Left hindlimb (tissue), 1 donor: ENCODE measurements around the gene DLGAP1.

Experiments used
- DNase-seq: peaks from one replicate; pipeline ENCODE4 v3.0.0-alpha.2; 2018

DLGAP1 gene

GRCh38 chr18:3983351-3983969 is 471.6 kb downstream of the DLGAP1 start:
- no peak for DNase-seq

- no peak for DNase-seq
These were observed 472.6 kb downstream of the DLGAP1 start for GRCh38 chr18:3982541-3982940.

GRCh38 chr18:3979024-3979423 is 476.1 kb downstream of the DLGAP1 start:
- DNase-seq: no peak

- no peak for DNase-seq
These were observed 481.8 kb downstream of the DLGAP1 start for GRCh38 chr18:3973191-3973850.

GRCh38 chr18:3972291-3972930 is 482.7 kb downstream of the DLGAP1 start:
- DNase-seq: no peak

DNA sequence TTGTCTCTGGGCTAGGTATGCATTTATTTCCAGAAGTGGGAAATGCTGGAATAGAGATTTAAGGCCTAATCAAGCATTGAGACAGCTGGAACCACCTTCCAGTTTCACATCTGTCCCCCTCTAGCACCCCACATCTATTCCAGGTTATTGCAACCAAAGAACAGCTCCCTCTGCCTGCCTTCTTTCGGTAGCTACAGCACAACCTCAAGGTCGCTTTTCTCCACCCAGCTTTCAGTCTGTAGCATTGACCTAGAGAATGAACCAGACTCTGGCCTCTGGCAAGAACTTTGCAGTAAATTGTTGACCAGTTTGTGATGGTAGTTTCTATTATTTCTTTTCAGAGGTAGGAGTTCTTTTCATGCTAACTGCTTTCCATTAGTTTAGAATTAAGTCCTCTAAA is 484.2 kb downstream of the DLGAP1 start:
- DNase-seq: no peak

DNA sequence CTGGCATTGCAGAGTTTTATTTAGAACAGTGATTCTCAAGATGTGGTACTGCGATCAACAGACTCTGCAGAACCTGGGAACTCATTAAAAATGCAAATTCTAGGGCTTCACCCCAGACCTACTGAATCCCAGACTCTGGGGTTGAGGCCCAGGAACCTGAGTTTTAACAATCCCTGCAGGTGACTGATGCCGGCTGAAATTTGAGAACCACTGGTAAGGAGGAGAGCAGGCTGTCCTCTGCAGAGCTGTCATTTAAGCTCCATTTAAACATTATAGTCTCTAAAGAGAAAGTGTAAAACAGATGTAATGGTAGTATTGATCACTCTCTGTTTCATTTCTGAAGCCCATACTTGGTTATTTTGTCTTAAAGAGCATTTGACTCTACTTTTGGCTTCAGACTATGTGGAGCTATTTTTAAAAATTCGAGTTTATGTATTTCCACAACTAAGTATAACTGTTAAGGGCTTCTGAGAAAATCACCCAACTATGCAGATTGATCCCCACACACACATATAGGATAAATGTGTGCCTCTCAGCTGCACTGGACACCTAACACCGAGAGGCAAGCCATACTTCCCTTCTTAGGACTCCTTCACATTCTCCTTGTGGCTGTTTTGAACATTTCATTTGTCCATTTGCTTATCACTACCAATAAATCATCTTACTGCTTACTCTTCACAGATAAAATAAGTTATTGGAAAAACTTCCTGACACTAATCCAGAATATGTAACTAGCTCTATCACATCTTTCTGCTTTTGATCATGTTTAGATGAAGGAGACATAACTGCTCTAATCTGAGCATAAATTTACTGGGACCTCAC is 487.5 kb downstream of the DLGAP1 start:
- DNase-seq: no peak

- DNase-seq: no peak
These were observed 488.3 kb downstream of the DLGAP1 start for GRCh38 chr18:3966642-3967358.

DNA sequence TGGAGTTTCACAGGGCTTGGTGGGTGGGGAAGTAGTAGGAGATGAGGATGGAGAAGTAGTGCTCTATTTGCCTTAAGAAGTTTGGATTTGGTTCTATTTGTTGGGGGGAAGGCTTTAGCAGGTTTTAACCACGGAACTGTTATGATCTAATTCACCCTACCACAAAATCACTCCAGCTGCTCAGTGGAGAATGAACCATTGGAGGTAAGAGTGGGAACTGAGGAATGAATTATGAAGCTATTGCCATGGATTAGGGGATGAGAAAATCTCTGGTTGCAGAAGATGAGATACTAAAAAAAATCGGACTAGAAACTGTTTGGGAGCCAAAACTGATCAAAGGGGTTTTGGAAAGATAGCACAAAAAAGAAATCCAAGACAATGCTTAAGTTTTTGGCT is 488.9 kb downstream of the DLGAP1 start:
- no peak for DNase-seq

DNA sequence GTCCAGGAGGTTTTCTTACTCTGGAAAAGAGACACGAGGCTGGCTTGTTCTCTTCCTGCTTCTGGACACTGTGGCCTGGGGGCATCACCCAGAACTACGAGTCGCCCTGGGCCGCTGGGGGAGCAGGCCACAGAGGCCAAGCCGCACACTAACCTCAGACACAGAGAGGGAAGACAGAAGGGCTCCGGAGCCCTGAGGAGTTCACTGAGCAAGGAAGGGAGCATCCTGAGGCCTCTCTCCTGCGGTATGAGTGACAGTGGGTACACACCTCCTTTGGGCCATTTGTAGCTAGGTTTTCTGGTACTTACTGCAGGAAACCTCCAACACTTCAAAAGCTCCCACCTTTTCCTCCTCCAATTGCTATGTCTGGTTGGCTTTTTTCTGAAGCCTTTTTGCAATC is 494.1 kb downstream of the DLGAP1 start:
- no peak for DNase-seq

- DNase-seq: no peak
These were observed 495.0 kb downstream of the DLGAP1 start for GRCh38 chr18:3960142-3960541.

- DNase-seq: no peak
These were observed 503.1 kb downstream of the DLGAP1 start for GRCh38 chr18:3952031-3952430.

GRCh38 chr18:3950668-3951404 is 504.3 kb downstream of the DLGAP1 start:
- no peak for DNase-seq

DNA sequence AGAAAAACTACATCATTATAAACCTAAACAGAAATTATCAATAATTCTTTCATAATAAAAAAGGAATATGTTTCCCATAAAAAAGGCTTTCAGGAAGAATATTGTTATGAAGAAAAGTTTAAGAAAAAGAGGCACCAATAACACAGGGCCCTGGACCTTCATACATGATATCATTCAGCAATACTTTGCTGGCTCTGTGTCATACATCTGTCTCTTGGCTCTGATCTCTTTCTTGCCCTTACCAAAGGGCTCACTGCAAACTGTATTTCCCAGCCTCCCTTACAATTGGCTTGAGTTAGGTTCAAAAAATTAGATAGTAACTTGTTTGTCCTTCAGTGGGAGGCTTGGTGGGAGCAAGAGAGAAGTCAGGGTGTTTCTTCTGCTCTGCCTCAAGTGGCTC is 506.1 kb downstream of the DLGAP1 start:
- DNase-seq: no peak

DNA sequence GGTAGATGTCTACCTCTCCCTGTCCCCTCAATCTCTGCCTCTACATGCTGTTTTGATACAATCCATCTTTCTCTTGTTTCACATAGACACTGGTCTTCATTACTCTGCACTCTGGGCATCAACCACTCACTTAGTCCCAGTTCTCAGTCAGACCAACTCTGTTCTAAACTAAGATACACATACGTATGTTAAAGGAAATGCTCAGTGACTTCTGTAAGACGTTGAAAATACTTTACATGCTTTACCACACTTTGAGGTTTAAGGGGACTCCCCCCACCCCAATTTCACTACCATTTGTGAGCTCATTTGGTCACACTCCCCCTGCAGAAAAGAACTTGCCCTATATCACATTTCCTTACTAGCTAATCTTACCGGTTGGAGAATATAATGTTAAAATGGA is 507.7 kb downstream of the DLGAP1 start:
- no peak for DNase-seq

GRCh38 chr18:3935305-3935704 is 519.8 kb downstream of the DLGAP1 start:
- no peak for DNase-seq

GRCh38 chr18:3932276-3932675 is 522.8 kb downstream of the DLGAP1 start:
- no peak for DNase-seq

- DNase-seq: no peak
These were observed 523.5 kb downstream of the DLGAP1 start for GRCh38 chr18:3931542-3932112.

DNA sequence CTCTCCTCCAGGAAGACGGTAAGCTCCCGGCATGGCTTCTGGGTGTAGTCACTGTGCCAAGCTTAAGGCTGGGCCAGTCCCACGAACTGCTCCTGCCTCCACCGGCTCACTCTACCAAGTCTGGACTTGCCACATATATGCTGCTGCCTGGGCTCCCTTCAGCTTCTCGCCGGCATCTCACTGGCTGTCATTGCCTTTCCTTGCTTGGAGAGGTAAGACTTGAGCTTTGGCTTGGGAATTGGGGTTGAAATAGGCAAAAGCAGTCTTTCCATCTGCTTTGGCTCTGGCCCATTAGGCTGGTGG is 524.1 kb downstream of the DLGAP1 start:
- no peak for DNase-seq

DNA sequence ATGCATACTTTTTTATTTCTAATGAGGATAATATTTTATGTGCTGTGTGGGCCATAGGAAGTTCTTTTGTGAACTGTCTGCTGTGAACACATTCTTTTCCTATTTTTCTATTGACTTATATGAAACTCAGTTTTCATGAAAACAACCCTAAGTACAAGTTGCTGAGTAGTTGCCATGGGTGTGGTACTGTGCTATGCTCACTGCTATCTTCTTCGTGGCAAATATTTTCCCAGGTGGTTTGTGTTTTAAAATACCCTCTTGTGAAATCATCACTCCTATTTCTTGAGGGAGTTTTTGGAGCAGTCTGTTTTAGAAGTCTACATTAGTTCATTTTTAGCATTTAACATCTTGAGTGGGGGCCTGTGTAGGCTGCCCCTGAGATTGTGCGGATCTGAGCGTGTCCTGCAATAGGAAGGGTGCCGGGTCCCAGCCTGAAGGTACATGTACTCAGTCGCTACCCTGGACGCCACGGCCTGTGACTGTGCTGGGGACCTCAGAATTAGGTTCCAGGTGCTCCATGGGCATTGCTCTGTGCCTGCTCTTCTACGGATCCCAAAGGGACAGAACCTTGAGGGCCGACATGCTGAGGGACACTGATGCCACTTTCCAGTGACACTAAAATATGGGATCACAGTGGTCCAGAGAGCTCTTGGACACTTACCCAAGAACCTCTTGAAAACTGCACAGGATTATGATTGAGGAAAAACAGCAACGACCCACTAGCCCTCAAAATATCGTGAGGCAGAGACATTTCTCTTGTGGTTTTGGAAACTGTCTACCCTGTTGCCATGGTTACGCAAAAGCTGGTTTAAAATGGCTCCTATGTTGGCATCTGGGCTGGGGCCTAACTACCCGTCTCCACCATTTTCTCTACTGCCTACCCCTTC is 524.7 kb downstream of the DLGAP1 start:
- DNase-seq: no peak

GRCh38 chr18:3924455-3924854 is 530.7 kb downstream of the DLGAP1 start:
- no peak for DNase-seq
